GM18858 (cell line): Measurements from ENCODE around the gene VPS41.

Experiments
- ATAC-seq: cut with Tn5 transposase; IDR thresholded peaks from one replicate; pipeline ENCODE4 v1.9.1; 2021; ENCODE audit not compliant: unreplicated experiment

The VPS41 gene

GRCh38 chr7:38740041-38740440 is 168.9 kb downstream of the VPS41 start:
- no peak for ATAC-seq

- ATAC-seq = no peak
Observed at GRCh38 chr7:38736138-38736537, 172.9 kb downstream of the VPS41 start.

GRCh38 chr7:38731215-38731614 is 177.8 kb downstream of the VPS41 start:
- no peak for ATAC-seq

GRCh38 chr7:38728145-38728544 is 180.8 kb downstream of the VPS41 start:
- ATAC-seq = no peak

GRCh38 chr7:38727184-38727940 is 181.6 kb downstream of the VPS41 start:
- ATAC-seq = no peak

- ATAC-seq = no peak
Observed at GRCh38 chr7:38723327-38723726, 185.7 kb downstream of the VPS41 start.

- ATAC-seq = no peak
Observed at GRCh38 chr7:38716397-38716796, 192.6 kb downstream of the VPS41 start.

GRCh38 chr7:38709123-38709522 is 199.9 kb downstream of the VPS41 start:
- no peak for ATAC-seq

GRCh38 chr7:38704751-38705150 is 204.2 kb downstream of the VPS41 start:
- no peak for ATAC-seq

- no peak for ATAC-seq
Observed at GRCh38 chr7:38704041-38704547, 204.9 kb downstream of the VPS41 start.

- no peak for ATAC-seq
Observed at GRCh38 chr7:38703093-38703492, 205.9 kb downstream of the VPS41 start.

GRCh38 chr7:38702002-38702535 is 206.9 kb downstream of the VPS41 start:
- no peak for ATAC-seq

- ATAC-seq = no peak
Observed at GRCh38 chr7:38700116-38700515, 208.9 kb downstream of the VPS41 start.

- ATAC-seq = no peak
Observed at GRCh38 chr7:38699471-38699870, 209.5 kb downstream of the VPS41 start.

GRCh38 chr7:38694326-38694725 is 214.7 kb downstream of the VPS41 start:
- ATAC-seq = no peak

GRCh38 chr7:38686888-38687287 is 222.1 kb downstream of the VPS41 start:
- ATAC-seq = no peak

- no peak for ATAC-seq
Observed at GRCh38 chr7:38685851-38686250, 223.1 kb downstream of the VPS41 start.

GRCh38 chr7:38682606-38683005 is 226.4 kb downstream of the VPS41 start:
- ATAC-seq = no peak

GRCh38 chr7:38681882-38682281 is 227.1 kb downstream of the VPS41 start:
- no peak for ATAC-seq

GRCh38 chr7:38679419-38679818 is 229.6 kb downstream of the VPS41 start:
- ATAC-seq = no peak

- ATAC-seq = no peak
Observed at GRCh38 chr7:38678698-38679054, 230.3 kb downstream of the VPS41 start.

- no peak for ATAC-seq
Observed at GRCh38 chr7:38677981-38678697, 230.9 kb downstream of the VPS41 start.
